ENCODE data around the gene DONSON.

The DONSON gene

DNA sequence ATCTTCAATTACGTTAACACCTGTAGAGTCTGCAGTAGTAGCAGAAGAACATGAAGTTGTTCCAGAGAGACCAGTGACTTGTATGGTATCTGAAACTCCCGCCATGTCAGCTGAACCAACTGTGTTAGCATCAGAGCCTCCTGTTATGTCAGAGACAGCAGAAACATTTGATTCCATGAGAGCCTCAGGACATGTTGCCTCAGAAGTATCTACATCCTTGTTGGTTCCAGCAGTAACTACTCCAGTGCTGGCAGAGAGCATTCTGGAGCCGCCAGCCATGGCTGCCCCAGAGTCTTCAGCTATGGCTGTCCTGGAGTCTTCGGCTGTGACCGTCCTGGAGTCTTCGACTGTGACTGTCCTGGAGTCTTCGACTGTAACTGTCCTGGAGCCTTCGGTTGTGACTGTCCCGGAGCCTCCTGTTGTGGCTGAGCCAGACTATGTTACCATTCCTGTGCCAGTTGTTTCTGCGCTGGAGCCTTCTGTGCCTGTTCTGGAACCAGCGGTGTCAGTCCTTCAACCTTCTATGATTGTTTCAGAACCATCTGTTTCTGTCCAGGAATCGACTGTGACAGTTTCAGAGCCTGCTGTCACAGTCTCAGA is 35.4 kb downstream of the DONSON start:
- no peak overlapping the region for H3K4me3 ChIP-seq (ENCODE audit: low read length)
- no peak overlapping the region for H3K27ac ChIP-seq (ENCODE audit: low read length)
- H4K20me1 ChIP-seq (ENCODE audit: insufficient read depth, low read length), result peaks cover 90% of the 10 kb centered on the region
- H3K36me3 ChIP-seq (replicated peaks; ENCODE audit: low read depth, low read length), result peaks cover 79% of the 10 kb centered on the region
- no peak overlapping the region for H3K4me2 ChIP-seq (ENCODE audit: low read length)
- TF ChIP-seq CTCF (IDR thresholded peaks at IDR 0.05; ENCODE audit: low read depth, low read length), result no peak
- no peak for TF ChIP-seq EZH2phosphoT487 (IDR thresholded peaks at IDR 0.05; ENCODE audit: low read depth)
- H3K4me1 ChIP-seq (ENCODE audit: low read length), result no peaks in the 10 kb centered on the region
- H3K79me2 ChIP-seq (ENCODE audit: low read length), result peaks cover 100% of the 10 kb centered on the region
- H3K27me3 ChIP-seq (ENCODE audit: low read depth, low read length), result no peaks in the 10 kb centered on the region
- H2AFZ ChIP-seq (ENCODE audit: low read depth, low read length), result no peak overlapping the region
- H3K9me3 ChIP-seq (ENCODE audit: insufficient read depth, low read length), result no peaks in the 10 kb centered on the region
- no peak overlapping the region for H3K9ac ChIP-seq (ENCODE audit: low read length)

DNA sequence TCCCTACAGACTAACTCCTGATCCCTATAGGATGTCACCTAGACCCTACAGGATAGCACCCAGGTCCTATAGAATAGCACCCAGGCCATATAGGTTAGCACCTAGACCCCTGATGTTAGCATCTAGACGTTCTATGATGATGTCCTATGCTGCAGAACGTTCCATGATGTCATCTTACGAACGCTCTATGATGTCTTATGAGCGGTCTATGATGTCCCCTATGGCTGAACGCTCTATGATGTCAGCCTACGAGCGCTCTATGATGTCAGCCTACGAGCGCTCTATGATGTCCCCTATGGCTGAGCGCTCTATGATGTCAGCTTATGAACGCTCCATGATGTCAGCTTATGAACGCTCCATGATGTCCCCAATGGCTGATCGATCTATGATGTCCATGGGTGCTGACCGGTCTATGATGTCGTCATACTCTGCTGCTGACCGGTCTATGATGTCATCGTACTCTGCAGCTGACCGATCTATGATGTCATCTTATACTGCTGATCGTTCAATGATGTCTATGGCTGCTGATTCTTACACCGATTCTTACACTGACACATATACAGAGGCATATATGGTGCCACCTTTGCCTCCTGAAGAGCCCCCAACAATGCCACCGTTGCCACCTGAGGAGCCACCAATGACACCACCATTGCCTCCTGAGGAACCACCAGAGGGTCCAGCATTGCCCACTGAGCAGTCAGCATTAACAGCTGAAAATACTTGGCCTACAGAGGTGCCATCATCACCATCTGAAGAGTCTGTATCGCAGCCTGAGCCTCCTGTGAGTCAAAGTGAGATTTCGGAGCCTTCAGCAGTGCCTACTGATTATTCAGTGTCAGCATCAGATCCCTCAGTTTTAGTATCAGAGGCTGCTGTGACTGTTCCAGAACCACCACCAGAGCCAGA is 36.1 kb downstream of the DONSON start:
- H3K27me3 ChIP-seq (ENCODE audit: low read depth, low read length), result no peaks in the 10 kb centered on the region
- no peak overlapping the region for H3K27ac ChIP-seq (ENCODE audit: low read length)
- H3K4me3 ChIP-seq (ENCODE audit: low read length), result no peak overlapping the region
- no peak overlapping the region for H3K9ac ChIP-seq (ENCODE audit: low read length)
- TF ChIP-seq EZH2phosphoT487 (IDR thresholded peaks at IDR 0.05; ENCODE audit: low read depth) (no peak), CTCF (IDR thresholded peaks at IDR 0.05; ENCODE audit: low read depth, low read length) (no peak)
- H4K20me1 ChIP-seq (ENCODE audit: insufficient read depth, low read length), result peaks cover 82% of the 10 kb centered on the region
- no peaks in the 10 kb centered on the region for H3K4me1 ChIP-seq (ENCODE audit: low read length)
- no peak overlapping the region for H2AFZ ChIP-seq (ENCODE audit: low read depth, low read length)
- no peaks in the 10 kb centered on the region for H3K9me3 ChIP-seq (ENCODE audit: insufficient read depth, low read length)
- H3K79me2 ChIP-seq (ENCODE audit: low read length), result peaks cover 100% of the 10 kb centered on the region
- no peak overlapping the region for H3K4me2 ChIP-seq (ENCODE audit: low read length)
- peaks cover 77% of the 10 kb centered on the region for H3K36me3 ChIP-seq (replicated peaks; ENCODE audit: low read depth, low read length)

DNA sequence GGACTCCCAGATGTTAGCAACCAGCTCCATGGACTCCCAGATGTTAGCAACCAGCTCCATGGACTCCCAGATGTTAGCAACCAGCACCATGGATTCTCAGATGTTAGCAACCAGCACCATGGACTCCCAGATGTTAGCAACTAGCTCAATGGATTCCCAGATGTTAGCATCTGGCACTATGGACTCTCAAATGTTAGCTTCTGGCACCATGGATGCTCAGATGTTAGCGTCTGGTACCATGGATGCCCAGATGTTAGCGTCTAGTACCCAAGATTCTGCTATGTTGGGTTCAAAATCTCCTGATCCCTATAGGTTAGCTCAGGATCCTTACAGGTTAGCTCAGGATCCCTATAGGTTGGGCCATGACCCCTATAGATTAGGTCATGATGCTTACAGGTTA is 36.8 kb downstream of the DONSON start:
- H3K27ac ChIP-seq (ENCODE audit: low read length), result no peak overlapping the region
- no peak for TF ChIP-seq EZH2phosphoT487 (IDR thresholded peaks at IDR 0.05; ENCODE audit: low read depth)
- TF ChIP-seq CTCF (IDR thresholded peaks at IDR 0.05; ENCODE audit: low read depth, low read length), result no peak
- H3K4me2 ChIP-seq (ENCODE audit: low read length), result no peak overlapping the region
- peaks cover 100% of the 10 kb centered on the region for H3K79me2 ChIP-seq (ENCODE audit: low read length)
- H3K4me1 ChIP-seq (ENCODE audit: low read length), result no peaks in the 10 kb centered on the region
- peaks cover 78% of the 10 kb centered on the region for H3K36me3 ChIP-seq (replicated peaks; ENCODE audit: low read depth, low read length)
- H3K27me3 ChIP-seq (ENCODE audit: low read depth, low read length), result no peaks in the 10 kb centered on the region
- H3K4me3 ChIP-seq (ENCODE audit: low read length), result no peak overlapping the region
- no peaks in the 10 kb centered on the region for H3K9me3 ChIP-seq (ENCODE audit: insufficient read depth, low read length)
- peaks cover 75% of the 10 kb centered on the region for H4K20me1 ChIP-seq (ENCODE audit: insufficient read depth, low read length)
- no peak overlapping the region for H3K9ac ChIP-seq (ENCODE audit: low read length)
- no peak overlapping the region for H2AFZ ChIP-seq (ENCODE audit: low read depth, low read length)

Measured in OCI-LY3 (cell line).